Measurements from ENCODE around the gene TCP11L2.

GRCh38 chr12:106378788-106379187, 76.3 kb downstream of the TCP11L2 start:
- TF ChIP-seq CTCF (IDR thresholded peaks at IDR 0.05; ENCODE audit: borderline replicate concordance, extremely low read depth, low read length, poor library complexity, severe bottlenecking) (no peak), EZH2 (IDR thresholded peaks at IDR 0.05; ENCODE audit: borderline replicate concordance, low read depth, low read length, severe bottlenecking) (no peak)
